Chondrocyte (in vitro differentiated cells): ENCODE results near the gene PRKAA2. TPM values are rescaled to one million over a fixed set of nuclear protein-coding genes. Genes with fewer than 3 reads are reported as not detected.

Experiments used
- DNase-seq: peaks from one replicate; pipeline ENCODE4 v3.0.0; 2021; ENCODE audit warnings: mixed read lengths, low spot score
- H3K27ac Mint-ChIP-seq: one replicate; pipeline ENCODE4 v1.8.0; 2021; ENCODE audit warnings: mild to moderate bottlenecking, moderate library complexity, mixed read lengths; ENCODE audit not compliant: unreplicated experiment
- H3K27me3 Mint-ChIP-seq: 2 replicates; pipeline ENCODE4 v1.8.0; 2021; ENCODE audit warnings: low read depth, mixed read lengths
- H3K36me3 Mint-ChIP-seq: 2 replicates; pipeline ENCODE4 v1.8.0; 2021; ENCODE audit warnings: low read depth, mixed read lengths
- H3K4me1 Mint-ChIP-seq: 2 replicates; pipeline ENCODE4 v1.8.0; 2021; ENCODE audit warnings: low read depth, mild to moderate bottlenecking, mixed read lengths
- H3K4me3 Mint-ChIP-seq: one replicate; pipeline ENCODE4 v1.8.0; 2021; ENCODE audit warnings: mild to moderate bottlenecking, moderate library complexity, mixed read lengths; ENCODE audit not compliant: unreplicated experiment
- H3K9me3 Mint-ChIP-seq: 2 replicates; pipeline ENCODE4 v1.8.0; 2021; ENCODE audit warnings: low read depth, mixed read lengths
- total RNA-seq: library from RNA; stranded (reverse); gene quantifications from 3 replicates; pipeline ENCODE4 v1.2.1, GENCODE V29; 2021
- TF ChIP-seq, protein P1 (sequence below): fragments of 200-600 bp; sonication (generic); IDR thresholded peaks from 2 replicates; pipeline ENCODE4 v1.5.0; 2021; ENCODE audit warnings: antibody characterized with exemption, mild to moderate bottlenecking, moderate library complexity

PRKAA2 gene
- total RNA-seq, 1 donor from 2014 or later = 3.4 TPM

DNA sequence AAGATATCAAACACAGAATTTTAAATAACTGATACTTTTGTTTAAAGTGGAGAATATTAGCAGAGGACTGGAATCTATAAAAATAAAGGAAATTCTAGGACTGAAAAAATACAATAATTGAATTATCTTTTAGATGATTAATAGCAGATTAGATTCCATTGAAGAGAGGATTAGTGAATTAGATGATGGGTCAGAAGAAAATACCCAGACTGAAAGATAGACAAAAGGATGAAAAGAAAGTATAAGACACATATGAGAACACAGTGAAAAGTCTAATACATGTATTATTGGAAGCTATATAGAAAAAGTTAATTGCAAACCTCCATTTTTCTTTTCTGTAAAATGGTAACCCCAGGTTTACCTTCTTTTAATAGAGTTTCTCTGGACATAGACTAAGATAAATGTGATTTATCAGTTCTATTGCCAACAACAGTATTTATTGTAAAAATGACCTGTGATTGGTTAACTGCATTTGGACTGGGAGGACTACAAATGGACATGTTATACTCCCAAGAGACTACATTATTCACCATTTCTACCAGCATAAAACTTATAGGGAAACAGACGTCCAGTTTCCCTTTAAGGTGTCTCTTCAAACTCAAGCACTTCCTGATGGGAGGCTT lies 11.0 kb downstream of the PRKAA2 start:
- H3K4me3 Mint-ChIP-seq = no peak overlapping the region
- no peak for DNase-seq
- peaks cover 10% of the 10 kb centered on the region for H3K36me3 Mint-ChIP-seq
- no peaks in the 10 kb centered on the region for H3K27me3 Mint-ChIP-seq
- no peak overlapping the region for H3K27ac Mint-ChIP-seq
- TF ChIP-seq, protein P1, sequence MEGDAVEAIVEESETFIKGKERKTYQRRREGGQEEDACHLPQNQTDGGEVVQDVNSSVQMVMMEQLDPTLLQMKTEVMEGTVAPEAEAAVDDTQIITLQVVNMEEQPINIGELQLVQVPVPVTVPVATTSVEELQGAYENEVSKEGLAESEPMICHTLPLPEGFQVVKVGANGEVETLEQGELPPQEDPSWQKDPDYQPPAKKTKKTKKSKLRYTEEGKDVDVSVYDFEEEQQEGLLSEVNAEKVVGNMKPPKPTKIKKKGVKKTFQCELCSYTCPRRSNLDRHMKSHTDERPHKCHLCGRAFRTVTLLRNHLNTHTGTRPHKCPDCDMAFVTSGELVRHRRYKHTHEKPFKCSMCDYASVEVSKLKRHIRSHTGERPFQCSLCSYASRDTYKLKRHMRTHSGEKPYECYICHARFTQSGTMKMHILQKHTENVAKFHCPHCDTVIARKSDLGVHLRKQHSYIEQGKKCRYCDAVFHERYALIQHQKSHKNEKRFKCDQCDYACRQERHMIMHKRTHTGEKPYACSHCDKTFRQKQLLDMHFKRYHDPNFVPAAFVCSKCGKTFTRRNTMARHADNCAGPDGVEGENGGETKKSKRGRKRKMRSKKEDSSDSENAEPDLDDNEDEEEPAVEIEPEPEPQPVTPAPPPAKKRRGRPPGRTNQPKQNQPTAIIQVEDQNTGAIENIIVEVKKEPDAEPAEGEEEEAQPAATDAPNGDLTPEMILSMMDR = no peak
- H3K4me1 Mint-ChIP-seq = peaks cover 9% of the 10 kb centered on the region
- peaks cover 22% of the 10 kb centered on the region for H3K9me3 Mint-ChIP-seq

DNA sequence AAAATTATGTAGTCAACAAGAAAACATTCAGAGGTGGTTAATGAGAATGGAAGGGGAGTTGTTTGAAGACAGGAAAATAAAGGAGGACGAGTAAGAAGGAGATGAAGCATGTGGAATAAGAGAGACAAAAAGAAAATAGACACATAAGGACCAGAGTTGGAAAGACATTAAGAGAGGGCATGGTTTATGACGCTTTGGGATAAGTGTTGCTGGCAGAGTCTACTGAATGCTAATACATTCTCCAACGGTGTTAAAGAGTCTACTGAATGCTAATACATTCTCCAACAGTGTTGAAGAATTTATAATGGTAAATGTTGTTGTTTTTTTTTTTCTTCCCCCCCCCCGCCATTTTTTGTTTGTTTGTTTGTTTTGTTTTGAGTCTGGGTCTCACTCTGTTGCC lies 13.1 kb downstream of the PRKAA2 start:
- TF ChIP-seq, protein P1 = no peak
- no peak overlapping the region for H3K4me3 Mint-ChIP-seq
- peaks cover 22% of the 10 kb centered on the region for H3K9me3 Mint-ChIP-seq
- DNase-seq = no peak
- peaks cover 9% of the 10 kb centered on the region for H3K4me1 Mint-ChIP-seq
- H3K36me3 Mint-ChIP-seq = peaks cover 10% of the 10 kb centered on the region
- no peak overlapping the region for H3K27ac Mint-ChIP-seq
- no peaks in the 10 kb centered on the region for H3K27me3 Mint-ChIP-seq

DNA sequence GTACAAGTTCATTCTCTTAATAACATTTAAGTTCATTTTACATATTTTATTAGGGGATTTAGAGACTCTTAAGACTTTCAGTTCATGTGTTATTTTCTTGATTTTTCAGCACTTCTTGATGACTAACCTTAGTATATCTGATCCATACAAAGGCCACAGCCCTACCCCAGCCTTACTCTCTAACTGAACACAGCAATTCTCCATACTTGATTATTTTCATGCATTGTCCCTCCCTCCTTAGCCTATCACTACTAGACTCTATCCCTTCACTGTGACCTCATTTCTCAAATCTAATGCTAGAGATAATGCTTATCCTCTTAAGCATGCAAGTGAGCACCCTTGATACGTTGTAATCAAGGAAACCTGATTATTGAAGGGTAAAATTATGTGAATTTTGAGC lies 15.2 kb downstream of the PRKAA2 start:
- H3K4me1 Mint-ChIP-seq = no peaks in the 10 kb centered on the region
- no peak overlapping the region for H3K27ac Mint-ChIP-seq
- H3K27me3 Mint-ChIP-seq = no peaks in the 10 kb centered on the region
- TF ChIP-seq, protein P1 = no peak
- H3K36me3 Mint-ChIP-seq = peaks cover 10% of the 10 kb centered on the region
- no peak overlapping the region for H3K4me3 Mint-ChIP-seq
- DNase-seq = no peak
- H3K9me3 Mint-ChIP-seq = peaks cover 22% of the 10 kb centered on the region

DNA sequence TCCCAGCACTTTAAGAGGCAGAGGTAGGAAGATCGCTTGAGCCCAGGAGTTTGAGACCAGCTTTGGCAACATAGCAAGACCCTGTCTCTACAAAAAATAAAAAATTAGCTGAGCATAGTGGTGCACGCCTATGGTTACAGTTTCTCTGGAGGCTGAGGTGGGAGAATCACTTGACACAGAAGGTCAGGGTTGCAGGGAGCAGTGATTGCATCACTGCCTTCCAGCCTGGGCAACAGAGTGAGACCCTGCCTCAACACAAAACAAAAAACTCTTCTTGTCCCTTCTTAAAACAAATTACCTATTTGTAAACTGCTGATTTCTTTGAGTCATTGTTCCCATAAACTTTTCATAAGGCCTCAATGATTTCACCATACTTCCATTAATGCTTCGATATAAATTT lies 18.7 kb downstream of the PRKAA2 start:
- DNase-seq = no peak
- Mint-ChIP-seq H3K36me3 (no peaks in the 10 kb centered on the region), H3K4me1 (peaks cover 3% of the 10 kb centered on the region), H3K27ac (no peak overlapping the region), H3K4me3 (no peak overlapping the region), H3K9me3 (no peaks in the 10 kb centered on the region), H3K27me3 (no peaks in the 10 kb centered on the region)
- TF ChIP-seq, protein P1 = no peak

DNA sequence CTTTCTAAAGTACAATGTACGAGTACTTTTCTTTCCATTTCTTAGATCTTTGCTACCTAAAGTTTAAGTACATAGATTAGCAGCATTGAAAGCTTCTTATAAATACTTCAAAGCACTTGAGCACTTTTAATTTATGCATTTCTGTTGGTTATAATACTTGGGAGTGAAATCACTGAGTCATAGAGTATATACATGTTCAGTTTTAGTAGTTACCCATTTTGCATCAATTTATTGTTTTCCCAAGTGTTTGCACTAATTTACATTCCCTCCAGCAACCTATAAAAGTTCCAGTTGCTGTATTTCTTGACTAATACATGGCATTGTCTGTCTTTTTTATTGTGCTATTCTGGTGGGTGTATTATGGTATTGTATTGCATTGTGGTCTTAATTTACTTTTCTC lies 20.3 kb downstream of the PRKAA2 start:
- H3K27ac Mint-ChIP-seq = no peak overlapping the region
- H3K4me1 Mint-ChIP-seq = peaks cover 3% of the 10 kb centered on the region
- no peak overlapping the region for H3K4me3 Mint-ChIP-seq
- DNase-seq = no peak
- H3K27me3 Mint-ChIP-seq = no peaks in the 10 kb centered on the region
- TF ChIP-seq, protein P1 = no peak
- H3K36me3 Mint-ChIP-seq = no peaks in the 10 kb centered on the region
- no peaks in the 10 kb centered on the region for H3K9me3 Mint-ChIP-seq
